ENCODE measurements around the gene FCN2. TPM values are rescaled to one million over a fixed set of nuclear protein-coding genes. Genes with fewer than 3 reads are reported as not detected.

The FCN2 gene
- total and polyA plus RNA-seq, 2 of the 4 experiments (the other 2 are of a cell fraction), result not detected

DNA sequence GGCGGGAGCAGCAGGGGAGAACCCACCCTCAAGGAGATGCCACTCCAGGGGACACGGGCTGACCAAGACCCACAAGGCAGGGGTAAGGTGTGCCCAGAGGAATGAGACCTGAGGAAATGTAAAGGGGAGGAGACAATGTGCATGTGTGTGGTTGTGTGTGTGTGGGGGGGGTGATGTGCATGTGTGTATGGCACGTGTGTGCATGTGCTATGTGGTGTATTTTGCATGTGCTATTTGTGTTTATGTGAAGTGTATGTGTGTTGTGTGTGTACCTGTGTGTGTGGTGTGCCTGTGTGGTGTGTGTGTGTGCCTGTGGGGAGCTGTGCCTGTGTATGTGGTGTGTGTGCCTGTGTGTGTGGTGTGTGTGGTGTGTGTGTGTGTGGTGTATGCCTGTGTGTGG, 33.5 kb upstream of the FCN2 start:
- Histone ChIP-seq H2AK9ac (replicated peaks; ENCODE audit: low read depth, low read length, poor library complexity) (no peak overlapping the region), H3K14ac (replicated peaks; ENCODE audit: low read depth, low read length) (no peak overlapping the region), H3K9me1 (ENCODE audit: insufficient read depth, low read length) (peaks cover 8% of the 10 kb centered on the region; the same call in 1 of the 2 replicates), H4K8ac (ENCODE audit: low read depth in 2 of 2, low read length in 2 of 2) (no peak overlapping the region), H2BK15ac (ENCODE audit: low read depth, low read length) (no peak overlapping the region), H3K27me3 (ENCODE audit: control insufficient read depth, insufficient read depth, low read length) (no peaks in the 10 kb centered on the region), H3K56ac (ENCODE audit: extremely low read depth, insufficient read depth, low read length) (no peak overlapping the region), H3K79me1 (ENCODE audit: low read depth in 1 of 2, low read length in 2 of 2) (0 out of 4 replicates have a peak, but pooled peaks cover 0 to 4% of the 10 kb centered on the region in 2 experiments), H2AFZ (replicated peaks; ENCODE audit: low read length, poor library complexity) (peak overlapping the region; percentile 33), H4K91ac (ENCODE audit: insufficient read depth, low read depth, low read length) (no peak overlapping the region), H2AK5ac (ENCODE audit: low read depth, low read length) (no peak overlapping the region), H2BK5ac (ENCODE audit: low read depth, low read length, poor library complexity, severe bottlenecking) (peak overlapping the region; percentile 61), H4K5ac (ENCODE audit: low read depth, low read length) (no peak overlapping the region), H3K4ac (ENCODE audit: low read depth, low read length) (no peak overlapping the region), H3K36me3 (ENCODE audit: control insufficient read depth, insufficient read depth, low read length) (peaks cover 35% of the 10 kb centered on the region), H3K9me3 (ENCODE audit: control insufficient read depth, insufficient read depth, low read length) (peaks cover 11% of the 10 kb centered on the region), H3K27ac (ENCODE audit: insufficient read depth, low read length) (no peak overlapping the region), H3K23ac (ENCODE audit: low read depth, low read length) (no peak overlapping the region), H2BK120ac (ENCODE audit: low read depth, low read length) (no peak overlapping the region), H3K18ac (ENCODE audit: low read depth, low read length) (no peak overlapping the region), H3K4me2 (ENCODE audit: low read depth, low read length) (no peak overlapping the region), H3K4me3 (ENCODE audit: insufficient read depth, low read depth, low read length) (no peak overlapping the region), H3K9ac (ENCODE audit: low read depth, low read length) (no peak overlapping the region), H4K20me1 (ENCODE audit: insufficient read depth, low read length) (peaks cover 13% of the 10 kb centered on the region; the same call in 1 of the 2 replicates), H3K4me1 (ENCODE audit: control insufficient read depth, insufficient read depth, low read length) (no peaks in the 10 kb centered on the region), H2BK20ac (ENCODE audit: low read depth, low read length) (no peak overlapping the region)
- no peak for ATAC-seq (ENCODE audit: low read depth)
- DNase-seq, result no peak
- ChIA-PET CTCF (no interaction called here), POLR2A (ENCODE audit: unreplicated experiment) (no interaction called here)
- TF ChIP-seq, protein P1, sequence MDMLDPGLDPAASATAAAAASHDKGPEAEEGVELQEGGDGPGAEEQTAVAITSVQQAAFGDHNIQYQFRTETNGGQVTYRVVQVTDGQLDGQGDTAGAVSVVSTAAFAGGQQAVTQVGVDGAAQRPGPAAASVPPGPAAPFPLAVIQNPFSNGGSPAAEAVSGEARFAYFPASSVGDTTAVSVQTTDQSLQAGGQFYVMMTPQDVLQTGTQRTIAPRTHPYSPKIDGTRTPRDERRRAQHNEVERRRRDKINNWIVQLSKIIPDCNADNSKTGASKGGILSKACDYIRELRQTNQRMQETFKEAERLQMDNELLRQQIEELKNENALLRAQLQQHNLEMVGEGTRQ (IDR thresholded peaks at IDR 0.05; ENCODE audit: low read depth, low read length), result no peak
- TF ChIP-seq CHD1 (IDR thresholded peaks at IDR 0.05; ENCODE audit: low read depth, low read length) (no peak), BHLHE40 (IDR thresholded peaks at IDR 0.05; ENCODE audit: low read depth, low read length) (no peak), NFE2L2 (IDR thresholded peaks at IDR 0.05; ENCODE audit: low read depth, low read length) (no peak), RAD21 (IDR thresholded peaks at IDR 0.05; ENCODE audit: low read length) (no peak), MAFK (IDR thresholded peaks at IDR 0.05; ENCODE audit: low read depth, low read length) (no peak)
- no TSS peak for BruUV-seq (replicated peaks)
- dilution Hi-C loops (cut with HindIII; ENCODE audit: low sequenced_read_pairs, unreplicated experiment), result no loop called here
- intact Hi-C loops (cut with micrococcal nuclease), result no loop called here
- WGBS, 2 experiments (ENCODE audit: extremely low coverage in 2 of 2, insufficient read length in 1 of 2), result 90% methylated on average over 1 of the region's 3 CpGs; no CpG with 5 or more reads in 1 of the 2 experiments
- in situ Hi-C loops (cut with MboI; ENCODE audit: low sequenced_read_pairs), result no loop called here

All from IMR-90 (cell line).